ENCODE data around the gene MAP2.

Gene MAP2

GRCh38 chr2:209519271-209519670 is 95.4 kb downstream of the MAP2 start:
- CTCF ChIA-PET: no interaction called here
- no peak for DNase-seq
- H3K27me3 Mint-ChIP-seq: no peaks in the 10 kb centered on the region
- H3K9me3 Mint-ChIP-seq: no peaks in the 10 kb centered on the region
- H3K4me1 Mint-ChIP-seq: no peaks in the 10 kb centered on the region
- no peak overlapping the region for H3K4me3 Mint-ChIP-seq
- no peaks in the 10 kb centered on the region for H3K36me3 Mint-ChIP-seq
- H3K27ac Mint-ChIP-seq: no peak overlapping the region

GRCh38 chr2:209519906-209520305 is 96.1 kb downstream of the MAP2 start:
- Mint-ChIP-seq H3K27me3 (no peaks in the 10 kb centered on the region), H3K4me3 (no peak overlapping the region), H3K27ac (no peak overlapping the region), H3K36me3 (no peaks in the 10 kb centered on the region), H3K4me1 (no peaks in the 10 kb centered on the region), H3K9me3 (no peaks in the 10 kb centered on the region)
- no peak for DNase-seq
- CTCF ChIA-PET: no interaction called here

DNA sequence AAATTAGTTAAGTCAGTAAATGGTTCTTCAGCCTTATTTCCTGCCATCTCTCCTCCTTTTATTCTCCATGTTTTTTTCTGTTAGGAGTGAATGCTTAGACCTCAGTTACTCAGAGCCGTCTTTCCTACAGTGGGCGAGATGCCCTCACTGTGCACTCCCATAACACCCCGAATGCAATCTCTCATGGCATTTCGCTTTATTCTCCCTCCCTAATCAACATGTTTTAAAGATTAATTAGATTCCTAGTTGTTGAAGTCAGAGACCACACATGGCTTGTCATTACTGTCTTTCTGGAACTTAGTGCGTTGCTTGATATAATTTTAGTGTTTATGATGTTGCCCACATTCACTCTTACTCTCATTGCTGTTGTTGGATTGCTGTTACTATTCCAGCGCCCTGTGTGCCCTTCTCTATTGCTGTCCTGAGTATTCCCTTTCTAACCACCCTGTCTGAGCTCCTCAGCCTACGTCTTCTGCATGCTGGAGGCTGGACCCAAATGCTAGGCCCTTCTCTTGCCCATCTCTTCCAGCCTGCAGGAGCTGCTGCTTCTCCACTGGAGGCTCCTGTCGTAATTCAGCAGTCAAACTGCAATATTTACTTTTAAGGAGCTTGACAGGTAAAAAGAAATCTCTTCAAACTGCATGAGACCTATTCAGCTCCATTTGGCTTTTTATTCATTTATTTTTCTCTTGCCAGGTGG is 99.3 kb downstream of the MAP2 start:
- Mint-ChIP-seq H3K36me3 (no peaks in the 10 kb centered on the region), H3K4me1 (peaks cover 22% of the 10 kb centered on the region), H3K4me3 (no peak overlapping the region)

DNA sequence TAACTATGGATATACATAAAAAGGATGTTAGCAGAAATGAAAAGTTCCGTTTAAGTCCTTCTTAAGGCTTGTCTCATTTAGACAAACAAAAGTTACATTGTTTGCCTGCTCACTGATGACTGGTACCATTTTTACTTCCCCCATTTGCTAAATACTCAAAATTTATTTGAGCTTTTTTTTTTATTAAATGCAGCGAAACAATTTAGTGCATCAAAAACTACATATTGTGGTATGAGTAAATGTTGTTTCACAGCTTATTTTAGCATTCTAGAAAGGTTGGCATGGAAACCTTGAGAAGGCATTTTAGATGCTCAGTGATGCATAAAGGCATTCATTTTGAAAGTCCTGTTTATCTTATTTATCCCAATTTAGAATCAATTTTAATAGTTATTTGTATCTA is 100.0 kb downstream of the MAP2 start:
- Mint-ChIP-seq H3K4me1 (peaks cover 22% of the 10 kb centered on the region), H3K4me3 (no peak overlapping the region), H3K36me3 (no peaks in the 10 kb centered on the region), H3K27me3 (no peaks in the 10 kb centered on the region), H3K27ac (no peak overlapping the region), H3K9me3 (no peaks in the 10 kb centered on the region)
- DNase-seq: no peak
- CTCF ChIA-PET: no interaction called here

More for the DNA sequence above, 99.3 kb downstream of the MAP2 start:
- Mint-ChIP-seq H3K9me3 (no peaks in the 10 kb centered on the region), H3K27ac (no peak overlapping the region), H3K27me3 (no peaks in the 10 kb centered on the region)
- CTCF ChIA-PET: no interaction called here
- no peak for DNase-seq

DNA sequence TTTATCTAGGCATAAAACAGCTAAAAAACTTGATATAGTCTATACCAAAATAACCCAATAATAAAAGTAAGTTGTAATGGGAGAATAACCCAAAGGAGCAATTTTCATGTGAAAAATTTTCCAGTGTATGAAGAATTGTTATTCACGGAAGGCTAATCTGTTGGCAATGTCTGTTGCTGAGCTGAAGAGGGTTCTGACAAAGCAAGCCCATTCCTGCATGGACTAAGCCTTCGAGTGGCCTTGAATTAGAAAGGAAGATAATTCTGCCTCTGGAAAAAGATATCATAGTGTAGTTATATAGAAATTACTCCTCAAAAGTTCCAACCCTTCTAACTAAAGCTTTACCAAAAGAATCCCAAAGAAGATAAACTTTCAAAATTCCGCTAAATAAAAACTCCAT is 101.5 kb downstream of the MAP2 start:
- H3K36me3 Mint-ChIP-seq: no peaks in the 10 kb centered on the region
- no peak overlapping the region for H3K27ac Mint-ChIP-seq
- H3K4me3 Mint-ChIP-seq: no peak overlapping the region
- peaks cover 22% of the 10 kb centered on the region for H3K4me1 Mint-ChIP-seq
- no peaks in the 10 kb centered on the region for H3K27me3 Mint-ChIP-seq
- no peaks in the 10 kb centered on the region for H3K9me3 Mint-ChIP-seq
- CTCF ChIA-PET: no interaction called here
- no peak for DNase-seq

DNA sequence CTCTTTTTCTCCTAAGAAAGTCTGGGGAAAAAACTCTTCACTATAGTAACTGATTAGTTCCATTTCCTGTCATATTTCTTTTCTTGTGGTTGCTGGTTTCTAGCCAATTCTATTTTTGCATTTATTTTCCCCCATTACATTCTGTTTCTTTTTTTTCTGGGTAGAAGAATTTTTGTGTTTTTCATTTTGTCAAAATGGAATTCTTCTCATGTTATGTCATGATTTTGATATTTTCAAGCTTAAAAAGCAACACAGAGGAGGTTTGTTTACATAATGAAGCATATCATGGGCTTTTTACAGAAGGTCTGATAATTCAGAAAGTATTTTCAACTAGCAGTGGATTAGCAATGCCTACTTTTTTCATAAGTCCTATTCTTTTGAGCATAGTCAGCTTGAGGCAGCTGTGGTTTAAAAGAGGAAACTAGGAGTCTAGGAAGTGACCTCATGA is 102.0 kb downstream of the MAP2 start:
- H3K27ac Mint-ChIP-seq: no peak overlapping the region
- H3K9me3 Mint-ChIP-seq: no peaks in the 10 kb centered on the region
- CTCF ChIA-PET: no interaction called here
- DNase-seq: no peak
- H3K27me3 Mint-ChIP-seq: no peaks in the 10 kb centered on the region
- peaks cover 22% of the 10 kb centered on the region for H3K4me1 Mint-ChIP-seq
- no peaks in the 10 kb centered on the region for H3K36me3 Mint-ChIP-seq
- peak overlapping the region; percentile 42 for H3K4me3 Mint-ChIP-seq

GRCh38 chr2:209526561-209526960 is 102.7 kb downstream of the MAP2 start:
- H3K36me3 Mint-ChIP-seq: no peaks in the 10 kb centered on the region
- DNase-seq: no peak
- CTCF ChIA-PET: no interaction called here

DNA sequence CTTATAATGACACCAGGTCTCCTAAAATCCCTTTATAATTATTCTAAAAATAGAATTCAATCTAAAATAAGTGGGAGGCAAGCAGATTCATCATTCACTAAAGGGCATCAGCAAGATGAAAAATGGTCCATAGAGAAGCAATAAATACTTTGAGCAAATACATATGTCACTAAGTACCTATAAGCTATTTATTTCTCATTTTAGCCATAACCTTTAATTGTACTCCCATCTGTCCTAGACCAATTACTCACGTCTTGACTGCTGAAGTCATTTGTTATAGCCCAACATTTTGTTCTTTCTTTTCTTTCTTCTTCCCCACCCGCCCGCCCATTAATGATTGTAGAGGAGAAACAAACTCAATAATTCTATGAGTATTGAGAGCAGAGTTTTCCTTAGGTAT is 105.7 kb downstream of the MAP2 start:
- Mint-ChIP-seq H3K36me3 (no peaks in the 10 kb centered on the region), H3K27ac (no peak overlapping the region), H3K27me3 (no peaks in the 10 kb centered on the region), H3K9me3 (no peaks in the 10 kb centered on the region), H3K4me3 (no peak overlapping the region), H3K4me1 (peaks cover 22% of the 10 kb centered on the region)
- no peak for DNase-seq
- CTCF ChIA-PET: no interaction called here

More at GRCh38 chr2:209526561-209526960, 102.7 kb downstream of the MAP2 start:
- no peaks in the 10 kb centered on the region for H3K27me3 Mint-ChIP-seq
- peaks cover 22% of the 10 kb centered on the region for H3K4me1 Mint-ChIP-seq
- H3K4me3 Mint-ChIP-seq: no peak overlapping the region
- H3K9me3 Mint-ChIP-seq: no peaks in the 10 kb centered on the region
- H3K27ac Mint-ChIP-seq: no peak overlapping the region

GRCh38 chr2:209532321-209532720 is 108.5 kb downstream of the MAP2 start:
- no peaks in the 10 kb centered on the region for H3K36me3 Mint-ChIP-seq
- no peak for DNase-seq
- H3K9me3 Mint-ChIP-seq: no peaks in the 10 kb centered on the region
- peaks cover 4% of the 10 kb centered on the region for H3K4me1 Mint-ChIP-seq
- H3K4me3 Mint-ChIP-seq: no peak overlapping the region
- CTCF ChIA-PET: no interaction called here
- no peaks in the 10 kb centered on the region for H3K27me3 Mint-ChIP-seq
- no peak overlapping the region for H3K27ac Mint-ChIP-seq

GRCh38 chr2:209533391-209533790 is 109.5 kb downstream of the MAP2 start:
- DNase-seq: no peak
- no peaks in the 10 kb centered on the region for H3K36me3 Mint-ChIP-seq
- CTCF ChIA-PET: no interaction called here
- no peaks in the 10 kb centered on the region for H3K27me3 Mint-ChIP-seq
- H3K4me1 Mint-ChIP-seq: no peaks in the 10 kb centered on the region
- no peak overlapping the region for H3K4me3 Mint-ChIP-seq
- no peaks in the 10 kb centered on the region for H3K9me3 Mint-ChIP-seq
- H3K27ac Mint-ChIP-seq: peak overlapping the region; percentile 68

DNA sequence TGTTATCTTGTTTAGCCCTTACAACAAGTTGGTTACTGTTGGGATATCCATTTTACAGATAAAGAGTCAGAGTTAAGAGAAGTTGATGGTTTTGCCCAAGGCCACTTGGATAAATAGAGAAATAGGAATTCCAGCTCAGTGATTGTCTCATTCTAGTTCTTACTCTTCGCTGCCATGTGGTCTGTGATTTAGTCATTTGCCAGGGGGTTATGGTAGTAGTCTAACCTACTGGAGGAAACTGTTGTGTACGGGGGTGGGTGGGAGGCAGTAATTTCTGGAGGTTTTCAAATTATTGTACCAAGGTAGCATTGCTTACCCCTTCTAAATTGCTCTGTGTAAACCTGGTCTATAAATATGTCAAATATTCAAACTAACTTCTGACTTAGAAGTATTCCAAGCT is 110.4 kb downstream of the MAP2 start:
- no peaks in the 10 kb centered on the region for H3K9me3 Mint-ChIP-seq
- no peaks in the 10 kb centered on the region for H3K27me3 Mint-ChIP-seq
- no peaks in the 10 kb centered on the region for H3K4me1 Mint-ChIP-seq
- H3K27ac Mint-ChIP-seq: no peak overlapping the region
- H3K4me3 Mint-ChIP-seq: no peak overlapping the region
- no peaks in the 10 kb centered on the region for H3K36me3 Mint-ChIP-seq
- DNase-seq: no peak
- CTCF ChIA-PET: no interaction called here

DNA sequence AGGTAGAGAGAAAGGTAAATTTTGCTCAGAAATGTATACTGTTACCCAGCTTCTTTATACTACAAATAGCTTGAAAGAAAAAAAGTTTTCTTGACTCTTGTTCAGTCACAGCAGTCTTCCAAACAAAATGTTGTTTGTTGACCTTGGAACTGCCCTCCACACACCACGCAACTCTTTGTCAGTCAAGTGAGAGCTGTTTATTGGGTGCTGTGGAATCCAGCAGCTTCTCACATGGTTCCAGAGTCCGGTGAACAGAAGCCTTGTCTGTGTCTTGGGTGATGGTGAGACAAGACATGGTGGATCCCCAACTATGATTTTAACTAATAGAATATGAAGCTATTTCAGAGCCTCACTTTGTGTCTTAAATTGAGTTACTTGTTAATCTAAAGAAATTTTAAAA is 112.5 kb downstream of the MAP2 start:
- no peaks in the 10 kb centered on the region for H3K36me3 Mint-ChIP-seq
- H3K27ac Mint-ChIP-seq: no peak overlapping the region
- H3K4me3 Mint-ChIP-seq: no peak overlapping the region
- H3K9me3 Mint-ChIP-seq: no peaks in the 10 kb centered on the region
- CTCF ChIA-PET: no interaction called here
- no peaks in the 10 kb centered on the region for H3K4me1 Mint-ChIP-seq
- DNase-seq: no peak
- no peaks in the 10 kb centered on the region for H3K27me3 Mint-ChIP-seq

DNA sequence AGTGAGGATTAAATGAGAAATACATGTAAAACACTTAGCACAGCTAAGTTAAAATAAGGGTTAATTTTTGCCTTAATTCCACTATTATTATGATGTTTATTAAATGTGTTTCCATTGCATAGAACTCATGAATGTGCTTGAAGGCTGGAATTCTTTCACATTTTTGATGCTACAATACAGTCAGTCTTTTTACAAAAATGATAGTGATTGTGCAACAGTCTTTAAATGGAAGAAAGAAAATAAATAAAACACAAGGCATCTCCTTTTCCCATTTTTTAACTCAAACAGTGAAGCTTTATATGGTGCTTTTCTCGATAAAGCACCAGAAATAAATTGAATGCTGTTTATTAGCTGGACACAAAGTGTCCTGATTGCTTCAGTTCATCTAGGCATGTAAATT is 123.9 kb downstream of the MAP2 start:
- no peaks in the 10 kb centered on the region for H3K27me3 Mint-ChIP-seq
- H3K9me3 Mint-ChIP-seq: no peaks in the 10 kb centered on the region
- H3K27ac Mint-ChIP-seq: no peak overlapping the region
- H3K4me1 Mint-ChIP-seq: no peaks in the 10 kb centered on the region
- H3K36me3 Mint-ChIP-seq: no peaks in the 10 kb centered on the region
- CTCF ChIA-PET: no interaction called here
- no peak overlapping the region for H3K4me3 Mint-ChIP-seq
- no peak for DNase-seq

DNA sequence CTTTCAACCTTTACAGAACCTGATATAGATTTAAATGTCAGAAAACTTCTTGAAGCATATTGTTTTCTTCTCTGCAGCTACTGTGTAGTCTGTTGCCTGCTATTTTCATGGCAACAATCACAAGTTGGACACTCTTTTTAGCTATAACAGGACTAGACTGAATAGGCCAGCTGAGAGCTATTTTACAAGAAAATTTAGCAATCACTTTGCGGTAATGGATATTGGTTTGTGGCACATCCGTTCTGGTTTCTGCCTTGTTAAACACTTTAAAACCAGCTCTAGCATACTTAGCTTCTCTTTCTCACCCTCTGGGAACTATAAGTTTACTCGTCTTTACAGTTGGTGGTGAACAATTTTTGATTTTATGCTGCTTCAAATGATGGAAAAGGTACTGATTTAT is 125.7 kb downstream of the MAP2 start:
- Mint-ChIP-seq H3K27ac (no peak overlapping the region), H3K4me3 (no peak overlapping the region), H3K4me1 (no peaks in the 10 kb centered on the region), H3K27me3 (no peaks in the 10 kb centered on the region), H3K36me3 (no peaks in the 10 kb centered on the region), H3K9me3 (no peaks in the 10 kb centered on the region)
- CTCF ChIA-PET: no interaction called here
- DNase-seq: no peak

- H3K27me3 Mint-ChIP-seq: no peaks in the 10 kb centered on the region
- H3K9me3 Mint-ChIP-seq: no peaks in the 10 kb centered on the region
- H3K36me3 Mint-ChIP-seq: no peaks in the 10 kb centered on the region
- CTCF ChIA-PET: no interaction called here
- no peak overlapping the region for H3K27ac Mint-ChIP-seq
- DNase-seq: no peak
- no peak overlapping the region for H3K4me3 Mint-ChIP-seq
- no peaks in the 10 kb centered on the region for H3K4me1 Mint-ChIP-seq
Measured at GRCh38 chr2:209553913-209554312, 130.1 kb downstream of the MAP2 start.
